ENCODE results near the gene DHCR7. TPM values are rescaled to one million over a fixed set of nuclear protein-coding genes. Genes with fewer than 3 reads are reported as not detected.

The DHCR7 gene
- total RNA-seq, 3 donors from 2014 or later (not counting 1 experiment from before 2014, with no cell fraction given), result 12.5 to 18.1 (median 15.9) TPM

GRCh38 chr11:71407356-71407755, 40.8 kb downstream of the DHCR7 start:
- WGBS (ENCODE audit: insufficient coverage), result 88% methylated on average over 15 of the region's 15 CpGs
- no peak for DNase-seq
- H3K36me3 Mint-ChIP-seq, result no peaks in the 10 kb centered on the region
- no peaks in the 10 kb centered on the region for H3K36me3 ChIP-seq (ENCODE audit: control insufficient read depth, insufficient read depth, low read length)
- peaks cover 6 to 9% of the 10 kb centered on the region in 2 donors for H3K9me3 Mint-ChIP-seq
- H3K9me3 ChIP-seq (ENCODE audit: control insufficient read depth, insufficient read depth, low read length), result no peaks in the 10 kb centered on the region
- no peaks in the 10 kb centered on the region for H3K4me1 ChIP-seq (ENCODE audit: control insufficient read depth, insufficient read depth, low read length)
- H3K27me3 Mint-ChIP-seq (ENCODE audit: low read depth in 2 of 2), result peaks cover 0 to 15% of the 10 kb centered on the region in 2 donors
- H3K4me3 ChIP-seq (ENCODE audit: low read length), result no peak overlapping the region
- H3K27me3 ChIP-seq (ENCODE audit: control insufficient read depth, insufficient read depth, low read length), result no peaks in the 10 kb centered on the region
- intact Hi-C loops (cut with micrococcal nuclease), result no loop called here
- H3K27ac Mint-ChIP-seq, result no peak overlapping the region
- TF ChIP-seq CTCF (IDR thresholded peaks at IDR 0.05), result no peak
- no peak overlapping the region for H3K4me3 Mint-ChIP-seq
- H3K4me1 Mint-ChIP-seq, result peaks cover 0 to 5% of the 10 kb centered on the region in 2 donors
- no peak overlapping the region for H3K27ac ChIP-seq (ENCODE audit: low read length)
- ATAC-seq, result no peak

- Histone ChIP-seq H3K9me3 (ENCODE audit: control insufficient read depth, insufficient read depth, low read length) (no peaks in the 10 kb centered on the region), H3K36me3 (ENCODE audit: control insufficient read depth, insufficient read depth, low read length) (no peaks in the 10 kb centered on the region), H3K4me1 (ENCODE audit: control insufficient read depth, insufficient read depth, low read length) (no peaks in the 10 kb centered on the region), H3K4me3 (ENCODE audit: low read length) (no peak overlapping the region), H3K27ac (ENCODE audit: low read length) (no peak overlapping the region), H3K27me3 (ENCODE audit: control insufficient read depth, insufficient read depth, low read length) (no peaks in the 10 kb centered on the region)
- no peak for DNase-seq
- Mint-ChIP-seq H3K27ac (no peak overlapping the region), H3K4me3 (no peak overlapping the region), H3K27me3 (ENCODE audit: low read depth in 2 of 2) (peaks cover 0 to 12% of the 10 kb centered on the region in 2 donors), H3K9me3 (peaks cover 6 to 9% of the 10 kb centered on the region in 2 donors), H3K36me3 (no peaks in the 10 kb centered on the region), H3K4me1 (peaks cover 0 to 5% of the 10 kb centered on the region in 2 donors)
- ATAC-seq, result no peak
- TF ChIP-seq CTCF (IDR thresholded peaks at IDR 0.05), result no peak
- intact Hi-C loops (cut with micrococcal nuclease), result no loop called here
- WGBS (ENCODE audit: insufficient coverage), result 71% methylated on average over 10 of the region's 10 CpGs
Measured at GRCh38 chr11:71406681-71407080, 41.5 kb downstream of the DHCR7 start.

GRCh38 chr11:71404209-71404608, 44.0 kb downstream of the DHCR7 start:
- peaks cover 6% of the 10 kb centered on the region in 2 donors for H3K9me3 Mint-ChIP-seq
- H3K36me3 Mint-ChIP-seq, result no peaks in the 10 kb centered on the region
- H3K27me3 Mint-ChIP-seq (ENCODE audit: low read depth in 2 of 2), result no peaks in the 10 kb centered on the region
- H3K27ac Mint-ChIP-seq, result no peak overlapping the region
- no peak overlapping the region for H3K27ac ChIP-seq (ENCODE audit: low read length)
- no peaks in the 10 kb centered on the region for H3K27me3 ChIP-seq (ENCODE audit: control insufficient read depth, insufficient read depth, low read length)
- no peak overlapping the region for H3K4me3 ChIP-seq (ENCODE audit: low read length)
- no peaks in the 10 kb centered on the region for H3K9me3 ChIP-seq (ENCODE audit: control insufficient read depth, insufficient read depth, low read length)
- no peak for TF ChIP-seq CTCF (IDR thresholded peaks at IDR 0.05)
- WGBS (ENCODE audit: insufficient coverage), result 79% methylated on average over 7 of the region's 8 CpGs
- ATAC-seq (no peak), DNase-seq (no peak)
- H3K4me1 Mint-ChIP-seq, result no peaks in the 10 kb centered on the region
- H3K36me3 ChIP-seq (ENCODE audit: control insufficient read depth, insufficient read depth, low read length), result no peaks in the 10 kb centered on the region
- H3K4me3 Mint-ChIP-seq, result no peak overlapping the region
- intact Hi-C loops (cut with micrococcal nuclease), result no loop called here
- no peaks in the 10 kb centered on the region for H3K4me1 ChIP-seq (ENCODE audit: control insufficient read depth, insufficient read depth, low read length)

- 80% methylated on average over 15 of the region's 15 CpGs for WGBS (ENCODE audit: insufficient coverage)
- no peak for ATAC-seq
- H3K27me3 Mint-ChIP-seq (ENCODE audit: low read depth in 2 of 2), result no peaks in the 10 kb centered on the region
- intact Hi-C loops (cut with micrococcal nuclease), result no loop called here
- H3K27ac Mint-ChIP-seq, result no peak overlapping the region
- Histone ChIP-seq H3K9me3 (ENCODE audit: control insufficient read depth, insufficient read depth, low read length) (no peaks in the 10 kb centered on the region), H3K27ac (ENCODE audit: low read length) (no peak overlapping the region), H3K36me3 (ENCODE audit: control insufficient read depth, insufficient read depth, low read length) (no peaks in the 10 kb centered on the region), H3K4me3 (ENCODE audit: low read length) (no peak overlapping the region), H3K27me3 (ENCODE audit: control insufficient read depth, insufficient read depth, low read length) (no peaks in the 10 kb centered on the region), H3K4me1 (ENCODE audit: control insufficient read depth, insufficient read depth, low read length) (no peaks in the 10 kb centered on the region)
- H3K4me3 Mint-ChIP-seq, result no peak overlapping the region
- no peak for TF ChIP-seq CTCF (IDR thresholded peaks at IDR 0.05)
- peaks cover 6% of the 10 kb centered on the region in 2 donors for H3K9me3 Mint-ChIP-seq
- no peak for DNase-seq
- no peaks in the 10 kb centered on the region for H3K4me1 Mint-ChIP-seq
- H3K36me3 Mint-ChIP-seq, result no peaks in the 10 kb centered on the region
Measured at GRCh38 chr11:71402878-71403277, 45.3 kb downstream of the DHCR7 start.
